Smooth muscle cell (in vitro differentiated cells): Measurements from ENCODE around the gene FAM240A. TPM values are rescaled to one million over a fixed set of nuclear protein-coding genes. Genes with fewer than 3 reads are reported as not detected.

Experiments
- DNase-seq: peaks from one replicate; lab custom pipeline; 2025; ENCODE audit not compliant: unreplicated experiment; lab: John Stamatoyannopoulos, UW
- H2AFZ ChIP-seq: fragments of 200-600 bp; sonication (generic); 2 replicates; pipeline ENCODE4 v1.6.0; 2016; ENCODE audit warnings: antibody characterized with exemption, low read depth, mild to moderate bottlenecking
- H3F3A ChIP-seq: fragments of 200-600 bp; sonication (generic); 2 replicates; pipeline ENCODE4 v1.6.0; 2017; ENCODE audit warnings: antibody characterized with exemption, low read depth
- H3K27ac ChIP-seq: fragments of 200-600 bp; sonication (generic); 2 replicates; pipeline ENCODE4 v1.5.1; 2016; ENCODE audit warnings: low read depth, mild to moderate bottlenecking
- H3K27me3 ChIP-seq: fragments of 200-600 bp; sonication (generic); 2 replicates; pipeline ENCODE4 v1.6.1; 2016; ENCODE audit warnings: low read depth, mild to moderate bottlenecking
- H3K36me3 ChIP-seq: fragments of 200-600 bp; sonication (generic); 2 replicates; pipeline ENCODE4 v1.5.1; 2016; ENCODE audit warnings: low read depth
- H3K4me1 ChIP-seq: fragments of 200-600 bp; sonication (generic); 2 replicates; pipeline ENCODE4 v1.5.1; 2016; ENCODE audit warnings: low read depth
- H3K4me2 ChIP-seq: fragments of 200-600 bp; sonication (generic); 2 replicates; pipeline ENCODE4 v1.6.0; 2016; ENCODE audit warnings: mild to moderate bottlenecking
- H3K4me3 ChIP-seq: fragments of 200-600 bp; sonication (generic); 2 replicates; pipeline ENCODE4 v1.5.1; 2016; ENCODE audit warnings: mild to moderate bottlenecking
- H3K79me2 ChIP-seq: fragments of 200-600 bp; sonication (generic); 2 replicates; pipeline ENCODE4 v1.6.0; 2016; ENCODE audit warnings: low read depth, mild to moderate bottlenecking
- H3K9ac ChIP-seq: fragments of 200-600 bp; sonication (generic); 2 replicates; pipeline ENCODE4 v1.6.0; 2016; ENCODE audit warnings: low read depth
- H3K9me3 ChIP-seq: fragments of 200-600 bp; sonication (generic); replicated peaks from 2 replicates; pipeline ENCODE4 v1.5.1; 2016; ENCODE audit warnings: low read depth
- H4K20me1 ChIP-seq: fragments of 200-600 bp; sonication (generic); 2 replicates; pipeline ENCODE4 v1.6.0; 2016; ENCODE audit warnings: low read depth
- CTCF ChIP-seq: fragments of 200-600 bp; sonication (generic); IDR thresholded peaks from 2 replicates; pipeline ENCODE4 v1.5.1; 2017; ENCODE audit warnings: borderline replicate concordance, mild to moderate bottlenecking, antibody characterized with exemption; ENCODE audit not compliant: insufficient read depth, poor library complexity, severe bottlenecking
- WGBS: methylation state at CpG from one replicate; pipeline ENCODE4 v1.1.7; 2016; ENCODE audit warnings: low lambda C conversion rate; 5-methylcytosine and 5-hydroxymethylcytosine counted together
- polyA plus RNA-seq: library from polyadenylated mRNA; unstranded; fragments of >200 nt; fragmentation: Nextera tagmentation; extraction: Ambion mirVana; gene quantifications from 2 replicates; pipeline ENCODE4 v1.2.1, GENCODE V29; 2016
- total RNA-seq: library from RNA; depleted of rRNA; stranded (reverse); fragments of >200 nt; gene quantifications from 2 replicates; pipeline ENCODE4 v1.2.3, GENCODE V29; 2014

FAM240A gene
- total and polyA plus RNA-seq, 2 experiments from 2014 or later = not detected

- H3K27me3 ChIP-seq = no peaks in the 10 kb centered on the region
- peaks cover 21% of the 10 kb centered on the region for H3K4me1 ChIP-seq
- H3K4me2 ChIP-seq = no peak overlapping the region
- no peak for TF ChIP-seq CTCF
- H3F3A ChIP-seq = no peaks in the 10 kb centered on the region
- H3K27ac ChIP-seq = no peak overlapping the region
- no peak overlapping the region for H2AFZ ChIP-seq
- H4K20me1 ChIP-seq = no peaks in the 10 kb centered on the region
- no peaks in the 10 kb centered on the region for H3K36me3 ChIP-seq
- H3K79me2 ChIP-seq = no peaks in the 10 kb centered on the region
- no peak overlapping the region for H3K4me3 ChIP-seq
- WGBS = 86% methylated on average over 6 of the region's 6 CpGs
- H3K9me3 ChIP-seq = no peaks in the 10 kb centered on the region
- H3K9ac ChIP-seq = no peak overlapping the region
- DNase-seq = no peak
Observed at GRCh38 chr3:46660003-46660402, 47.7 kb downstream of the FAM240A start.

- Histone ChIP-seq H4K20me1 (no peaks in the 10 kb centered on the region), H3K36me3 (no peaks in the 10 kb centered on the region), H3K27me3 (no peaks in the 10 kb centered on the region), H3K9ac (no peak overlapping the region), H3K9me3 (no peaks in the 10 kb centered on the region), H3K27ac (no peak overlapping the region), H3K4me3 (no peak overlapping the region), H3K4me2 (no peak overlapping the region), H3F3A (no peaks in the 10 kb centered on the region), H3K79me2 (no peaks in the 10 kb centered on the region), H2AFZ (no peak overlapping the region), H3K4me1 (peaks cover 21% of the 10 kb centered on the region)
- TF ChIP-seq CTCF = no peak
- no peak for DNase-seq
- WGBS = 64% methylated on average over 9 of the region's 9 CpGs
Observed at GRCh38 chr3:46660543-46661523, 48.5 kb downstream of the FAM240A start.

GRCh38 chr3:46661776-46662766, 49.7 kb downstream of the FAM240A start:
- Histone ChIP-seq H3K27me3 (no peaks in the 10 kb centered on the region), H3K4me2 (no peak overlapping the region), H3K9me3 (no peaks in the 10 kb centered on the region), H3K4me1 (peaks cover 21% of the 10 kb centered on the region), H3F3A (no peaks in the 10 kb centered on the region), H3K36me3 (no peaks in the 10 kb centered on the region), H2AFZ (no peak overlapping the region), H3K4me3 (no peak overlapping the region), H4K20me1 (no peaks in the 10 kb centered on the region), H3K9ac (no peak overlapping the region), H3K79me2 (no peaks in the 10 kb centered on the region), H3K27ac (no peak overlapping the region)
- no peak for TF ChIP-seq CTCF
- 78% methylated on average over 15 of the region's 15 CpGs for WGBS
- no peak for DNase-seq
